MG63 (cell line): ENCODE measurements around the gene TMEM218. TPM values are rescaled to one million over a fixed set of nuclear protein-coding genes. Genes with fewer than 3 reads are reported as not detected.
A peak's percentile ranks its signal among the peaks of the same experiment; 100 is the strongest.

ENCODE experiments used
- DNase-seq: peaks from one replicate; pipeline ENCODE4 v3.0.0-alpha.2; 2020
- H3K27me3 ChIP-seq: fragments of 250-450 bp; sonication (Bioruptor Pico); 2 replicates; pipeline ENCODE4 v1.5.1; 2020; ENCODE audit warnings: mild to moderate bottlenecking, moderate library complexity
- H3K36me3 ChIP-seq: fragments of 250-450 bp; sonication (Bioruptor Pico); 2 replicates; pipeline ENCODE4 v1.5.1; 2020; ENCODE audit warnings: mild to moderate bottlenecking, moderate library complexity
- H3K4me3 ChIP-seq: fragments of 250-450 bp; sonication (Bioruptor Pico); 2 replicates; pipeline ENCODE4 v1.5.1; 2020; ENCODE audit warnings: mild to moderate bottlenecking, moderate library complexity
- H3K9me3 ChIP-seq: fragments of 250-450 bp; sonication (Bioruptor Pico); 2 replicates; pipeline ENCODE4 v1.5.1; 2020; ENCODE audit warnings: mild to moderate bottlenecking, moderate library complexity
- total RNA-seq: library from RNA; depleted of rRNA; stranded (reverse); fragments of >200 nt; shearing (Covaris generic); gene quantifications from 2 replicates; pipeline ENCODE4 v1.2.3, GENCODE V29; 2014; ENCODE audit warnings: low replicate concordance

The TMEM218 gene
- total RNA-seq, 1 experiment from 2014 or later = 31.6 TPM

- no peaks in the 10 kb centered on the region for H3K27me3 ChIP-seq
Observed at GRCh38 chr11:125139778-125140177, 28.4 kb upstream of the TMEM218 start.

GRCh38 chr11:125138966-125139365 is 27.5 kb upstream of the TMEM218 start:
- Histone ChIP-seq H3K4me3 (no peak overlapping the region), H3K9me3 (no peaks in the 10 kb centered on the region)
- no peak for DNase-seq

More at GRCh38 chr11:125139778-125140177, 28.4 kb upstream of the TMEM218 start:
- no peak for DNase-seq
- no peaks in the 10 kb centered on the region for H3K36me3 ChIP-seq
- H3K4me3 ChIP-seq = no peak overlapping the region
- no peaks in the 10 kb centered on the region for H3K9me3 ChIP-seq

GRCh38 chr11:125136001-125136400 is 24.6 kb upstream of the TMEM218 start:
- Histone ChIP-seq H3K36me3 (no peaks in the 10 kb centered on the region), H3K4me3 (no peak overlapping the region), H3K27me3 (no peaks in the 10 kb centered on the region), H3K9me3 (no peaks in the 10 kb centered on the region)
- DNase-seq = no peak

More at GRCh38 chr11:125138966-125139365, 27.5 kb upstream of the TMEM218 start:
- H3K36me3 ChIP-seq = no peaks in the 10 kb centered on the region
- H3K27me3 ChIP-seq = no peaks in the 10 kb centered on the region

- no peaks in the 10 kb centered on the region for H3K9me3 ChIP-seq
- no peaks in the 10 kb centered on the region for H3K36me3 ChIP-seq
- no peak for DNase-seq
- H3K4me3 ChIP-seq = no peak overlapping the region
- H3K27me3 ChIP-seq = no peaks in the 10 kb centered on the region
Observed at GRCh38 chr11:125132596-125132995, 21.2 kb upstream of the TMEM218 start.

GRCh38 chr11:125132071-125132470 is 20.6 kb upstream of the TMEM218 start:
- Histone ChIP-seq H3K36me3 (no peaks in the 10 kb centered on the region), H3K4me3 (no peak overlapping the region), H3K9me3 (no peaks in the 10 kb centered on the region), H3K27me3 (no peaks in the 10 kb centered on the region)
- DNase-seq = no peak

GRCh38 chr11:125129316-125129993 is 18.0 kb upstream of the TMEM218 start:
- Histone ChIP-seq H3K27me3 (no peaks in the 10 kb centered on the region), H3K9me3 (no peaks in the 10 kb centered on the region), H3K36me3 (no peaks in the 10 kb centered on the region), H3K4me3 (no peak overlapping the region; the same call in none of the 2 replicates)
- DNase-seq = peak; percentile 12

- Histone ChIP-seq H3K9me3 (no peaks in the 10 kb centered on the region), H3K27me3 (no peaks in the 10 kb centered on the region), H3K36me3 (no peaks in the 10 kb centered on the region), H3K4me3 (peak overlapping the region; percentile 5; the same call in 1 of the 2 replicates)
- peak; percentile 61 for DNase-seq
Observed at GRCh38 chr11:125128450-125128849, 17.0 kb upstream of the TMEM218 start.

GRCh38 chr11:125124618-125124992 is 13.2 kb upstream of the TMEM218 start:
- Histone ChIP-seq H3K9me3 (no peaks in the 10 kb centered on the region), H3K27me3 (no peaks in the 10 kb centered on the region), H3K4me3 (no peak overlapping the region), H3K36me3 (no peaks in the 10 kb centered on the region)
- DNase-seq = no peak

GRCh38 chr11:125123947-125124617 is 12.7 kb upstream of the TMEM218 start:
- DNase-seq = peak; percentile 46
- no peak overlapping the region for H3K4me3 ChIP-seq
- H3K27me3 ChIP-seq = no peaks in the 10 kb centered on the region

GRCh38 chr11:125123194-125123946 is 11.9 kb upstream of the TMEM218 start:
- Histone ChIP-seq H3K4me3 (no peak overlapping the region), H3K36me3 (no peaks in the 10 kb centered on the region), H3K9me3 (no peaks in the 10 kb centered on the region), H3K27me3 (no peaks in the 10 kb centered on the region)
- DNase-seq = no peak

More at GRCh38 chr11:125123947-125124617, 12.7 kb upstream of the TMEM218 start:
- Histone ChIP-seq H3K36me3 (no peaks in the 10 kb centered on the region), H3K9me3 (no peaks in the 10 kb centered on the region)

- Histone ChIP-seq H3K36me3 (no peaks in the 10 kb centered on the region), H3K27me3 (no peaks in the 10 kb centered on the region), H3K9me3 (no peaks in the 10 kb centered on the region), H3K4me3 (no peak overlapping the region)
- no peak for DNase-seq
Observed at GRCh38 chr11:125117429-125117828, 6.0 kb upstream of the TMEM218 start.

GRCh38 chr11:125114518-125114917 is 3.1 kb upstream of the TMEM218 start:
- peak; percentile 10 for DNase-seq
- Histone ChIP-seq H3K9me3 (no peaks in the 10 kb centered on the region), H3K27me3 (no peaks in the 10 kb centered on the region), H3K36me3 (no peaks in the 10 kb centered on the region), H3K4me3 (no peak overlapping the region)

- H3K27me3 ChIP-seq = no peaks in the 10 kb centered on the region
- H3K4me3 ChIP-seq = peak overlapping the region; percentile 97
- H3K36me3 ChIP-seq = no peaks in the 10 kb centered on the region
- DNase-seq = no peak
- no peaks in the 10 kb centered on the region for H3K9me3 ChIP-seq
Observed at GRCh38 chr11:125112208-125112604, 780 bp upstream of the TMEM218 start.

- H3K27me3 ChIP-seq = no peaks in the 10 kb centered on the region
- H3K9me3 ChIP-seq = no peaks in the 10 kb centered on the region
- no peak for DNase-seq
- no peaks in the 10 kb centered on the region for H3K36me3 ChIP-seq
- H3K4me3 ChIP-seq = peak overlapping the region; percentile 97
Observed at GRCh38 chr11:125111001-125111342, 454 bp downstream of the TMEM218 start.

- H3K4me3 ChIP-seq = peak overlapping the region; percentile 97
- no peaks in the 10 kb centered on the region for H3K27me3 ChIP-seq
- DNase-seq = no peak
- H3K9me3 ChIP-seq = no peaks in the 10 kb centered on the region
- H3K36me3 ChIP-seq = no peaks in the 10 kb centered on the region
Observed at GRCh38 chr11:125110506-125110905, 920 bp downstream of the TMEM218 start.

- Histone ChIP-seq H3K36me3 (no peaks in the 10 kb centered on the region), H3K4me3 (no peak overlapping the region), H3K9me3 (no peaks in the 10 kb centered on the region), H3K27me3 (no peaks in the 10 kb centered on the region)
- no peak for DNase-seq
Observed at GRCh38 chr11:125108469-125108868, 3.0 kb downstream of the TMEM218 start.

GRCh38 chr11:125105926-125106325 is 5.5 kb downstream of the TMEM218 start:
- H3K36me3 ChIP-seq = peaks cover 1% of the 10 kb centered on the region
- no peak for DNase-seq
- no peaks in the 10 kb centered on the region for H3K9me3 ChIP-seq
- H3K4me3 ChIP-seq = no peak overlapping the region
- no peaks in the 10 kb centered on the region for H3K27me3 ChIP-seq
